HG03575 (cell line): ENCODE measurements around the gene PDE3A.
"Not testable (repeated sequence)": the region's sequence is repeated elsewhere in the genome, so short reads cannot be mapped to it uniquely, and the experiment has no call there.

ENCODE experiments used
- ATAC-seq: cut with Tn5 transposase; IDR thresholded peaks from one replicate; pipeline ENCODE4 v1.9.1; 2021; ENCODE audit not compliant: unreplicated experiment, insufficient number of reproducible peaks, low FRiP score; ENCODE audit errors: extremely low read depth

The PDE3A gene

GRCh38 chr12:20368114-20368650, at the start of gene PDE3A:
Gene PDE3A (plus strand): TSS chr12:20368537. CDS start chr12:20369285, 748 bp downstream.
- ATAC-seq = no peak

- ATAC-seq = no peak
These were observed 49.0 kb upstream of the PDE3A start for GRCh38 chr12:20319366-20319765.

GRCh38 chr12:20320552-20320951, 47.8 kb upstream of the PDE3A start:
- no peak for ATAC-seq

- not testable (repeated sequence) for ATAC-seq
These were observed 37.4 kb upstream of the PDE3A start for GRCh38 chr12:20330826-20331505.

GRCh38 chr12:20339060-20339459, 29.3 kb upstream of the PDE3A start:
- ATAC-seq = no peak

GRCh38 chr12:20342111-20342510, 26.2 kb upstream of the PDE3A start:
- no peak for ATAC-seq

GRCh38 chr12:20345866-20346265, 22.5 kb upstream of the PDE3A start:
- ATAC-seq = no peak

GRCh38 chr12:20350026-20350425, 18.3 kb upstream of the PDE3A start:
- ATAC-seq = no peak

- ATAC-seq = no peak
These were observed 17.8 kb upstream of the PDE3A start for GRCh38 chr12:20350495-20350894.

- no peak for ATAC-seq
These were observed 16.9 kb upstream of the PDE3A start for GRCh38 chr12:20351406-20351805.

- ATAC-seq = no peak
These were observed 12.3 kb upstream of the PDE3A start for GRCh38 chr12:20356048-20356447.

- ATAC-seq = no peak
These were observed 7.9 kb upstream of the PDE3A start for GRCh38 chr12:20360407-20360806.

GRCh38 chr12:20361416-20361815, 6.9 kb upstream of the PDE3A start:
- ATAC-seq = no peak

- ATAC-seq = no peak
These were observed 3.8 kb upstream of the PDE3A start for GRCh38 chr12:20364501-20364900.

- ATAC-seq = no peak
These were observed 1.4 kb upstream of the PDE3A start for GRCh38 chr12:20366776-20367409.

- no peak for ATAC-seq
These were observed 689 bp upstream of the PDE3A start for GRCh38 chr12:20367583-20368113.

- ATAC-seq = no peak
These were observed 441 bp downstream of the PDE3A start for GRCh38 chr12:20368651-20369304.

- no peak for ATAC-seq
These were observed 1.1 kb downstream of the PDE3A start for GRCh38 chr12:20369305-20370013.

GRCh38 chr12:20370014-20370386, 1.7 kb downstream of the PDE3A start:
- ATAC-seq = no peak
